BLaER1 treated with 17β-estradiol and CSF1 and Interleukin-3, amounts not matched to agents 10 nM and 100 nM (cell line): Measurements from ENCODE around the gene TFAP2E.

Source experiments
- H3K27ac ChIP-seq, 11 experiments: shearing (Covaris generic); formaldehyde crosslinking; 2 replicates each; pipeline ENCODE4 v1.8.1; 2022
- H3K27me3 ChIP-seq, 11 experiments: shearing (Covaris generic); formaldehyde crosslinking; 2 replicates each; pipeline ENCODE4 v1.8.1; 2022
- H3K36me3 ChIP-seq, 11 experiments: shearing (Covaris generic); formaldehyde crosslinking; 2 replicates each; pipeline ENCODE4 v1.8.1; 2022
- H3K4me1 ChIP-seq, 10 experiments: shearing (Covaris generic); formaldehyde crosslinking; 2 replicates each; pipeline ENCODE4 v1.8.1; 2022
- H3K4me2 ChIP-seq, 11 experiments: shearing (Covaris generic); formaldehyde crosslinking; 2 replicates each; pipeline ENCODE4 v1.8.1; 2022
- H3K4me3 ChIP-seq, 10 experiments: shearing (Covaris generic); formaldehyde crosslinking; 2 replicates each; pipeline ENCODE4 v1.8.1; 2022
- H3K9ac ChIP-seq, 11 experiments: shearing (Covaris generic); formaldehyde crosslinking; 2 replicates each; pipeline ENCODE4 v1.8.1; 2022
- H3K9me3 ChIP-seq, 11 experiments: shearing (Covaris generic); formaldehyde crosslinking; replicated peaks in 1 of 11; 2 replicates each; pipeline ENCODE4 v1.8.1; 2022
- H4K20me1 ChIP-seq, 11 experiments: shearing (Covaris generic); formaldehyde crosslinking; 2 replicates each; pipeline ENCODE4 v1.8.1; 2022
- Cebpa-rat ChIP-seq, 11 experiments: shearing (Covaris generic); IDR thresholded peaks; 2 replicates each; pipeline ENCODE4 v1.8.1; 2022

The TFAP2E gene

GRCh38 chr1:35589516-35590427 is 16.7 kb downstream of the TFAP2E start:
- no peak overlapping the region for H3K27ac ChIP-seq
- H4K20me1 ChIP-seq: peaks cover 0 to 35% (median 0%) of the 10 kb centered on the region in 11 experiments; a peak in 6 of 22 replicates
- H3K4me2 ChIP-seq: no peak overlapping the region
- no peaks in the 10 kb centered on the region for H3K27me3 ChIP-seq
- no peaks in the 10 kb centered on the region for H3K9me3 ChIP-seq
- no peak overlapping the region for H3K9ac ChIP-seq
- no peak for TF ChIP-seq Cebpa-rat (IDR thresholded peaks at IDR 0.05)
- peaks cover 11 to 18% (median 14%) of the 10 kb centered on the region in 10 experiments for H3K4me1 ChIP-seq
- H3K36me3 ChIP-seq: peaks cover 0 to 74% (median 22%) of the 10 kb centered on the region in 11 experiments; a peak in 15 of 22 replicates
- no peak overlapping the region for H3K4me3 ChIP-seq

DNA sequence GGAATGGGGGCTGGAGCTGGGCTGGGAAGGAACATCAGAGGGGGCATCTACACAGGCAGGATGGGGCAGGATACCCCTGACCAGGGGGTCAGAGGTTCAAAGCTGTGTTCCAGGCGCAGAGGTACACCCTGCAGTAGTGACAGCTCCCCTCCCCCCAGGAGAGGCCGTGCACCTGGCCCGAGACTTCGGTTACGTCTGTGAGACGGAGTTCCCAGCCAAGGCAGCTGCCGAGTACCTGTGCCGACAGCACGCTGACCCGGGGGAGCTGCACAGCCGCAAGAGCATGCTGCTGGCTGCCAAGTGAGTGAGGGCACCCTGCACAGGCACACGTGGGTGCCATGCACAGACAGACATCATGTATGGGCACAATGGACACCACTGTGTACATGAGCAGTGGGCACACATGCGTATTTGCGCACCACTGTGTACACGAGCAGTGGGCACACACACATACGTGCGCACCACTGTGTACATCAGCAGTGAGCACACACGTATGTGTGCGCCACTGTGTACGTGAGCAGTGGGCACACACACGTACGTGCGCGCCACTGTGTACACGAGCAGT is 17.4 kb downstream of the TFAP2E start:
- H3K9me3 ChIP-seq: no peaks in the 10 kb centered on the region
- peaks cover 0 to 79% (median 22%) of the 10 kb centered on the region in 11 experiments; a peak in 19 of 22 replicates for H3K36me3 ChIP-seq
- H3K4me3 ChIP-seq: no peak overlapping the region
- H3K27me3 ChIP-seq: no peaks in the 10 kb centered on the region
- no peak for TF ChIP-seq Cebpa-rat (IDR thresholded peaks at IDR 0.05)
- H3K4me1 ChIP-seq: peaks cover 11 to 18% (median 14%) of the 10 kb centered on the region in 10 experiments
- no peak overlapping the region for H3K9ac ChIP-seq
- H3K27ac ChIP-seq: no peak overlapping the region
- no peak overlapping the region for H3K4me2 ChIP-seq
- H4K20me1 ChIP-seq: peaks cover 0 to 35% (median 0%) of the 10 kb centered on the region in 11 experiments; a peak in 6 of 22 replicates

DNA sequence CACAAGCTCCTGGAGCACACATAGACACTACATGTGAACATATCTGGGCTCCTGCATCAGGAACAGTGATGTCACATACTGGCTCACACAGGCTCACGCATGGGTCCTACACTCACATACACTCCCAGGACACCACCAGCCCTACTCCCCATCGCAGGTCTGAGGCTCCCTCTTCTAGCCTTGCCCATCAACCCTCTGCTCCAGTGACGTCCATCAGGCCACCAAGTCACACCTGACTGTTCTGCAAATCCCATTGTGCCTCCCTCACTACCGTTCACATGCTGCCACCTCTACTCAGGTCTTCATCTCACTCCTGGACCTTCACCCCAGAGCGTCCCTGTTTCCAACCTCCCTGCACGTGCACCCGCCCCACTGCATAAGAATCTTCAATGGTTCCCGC is 18.1 kb downstream of the TFAP2E start:
- H3K4me2 ChIP-seq: no peak overlapping the region
- peaks cover 11 to 18% (median 14%) of the 10 kb centered on the region in 10 experiments for H3K4me1 ChIP-seq
- peaks cover 0 to 31% (median 0%) of the 10 kb centered on the region in 11 experiments; a peak in 6 of 22 replicates for H4K20me1 ChIP-seq

GRCh38 chr1:35592991-35593769 is 20.1 kb downstream of the TFAP2E start:
- Histone ChIP-seq H3K27ac (peak overlapping the region in 1 of 11 experiments; percentile 7; a peak in 1 of 22 replicates), H3K9ac (peak overlapping the region in 2 of 11 experiments; percentile 8 to 11; a peak in 2 of 22 replicates), H3K4me1 (peaks cover 11 to 18% (median 14%) of the 10 kb centered on the region in 10 experiments), H4K20me1 (peaks cover 0 to 29% (median 0%) of the 10 kb centered on the region in 11 experiments; a peak in 7 of 22 replicates), H3K27me3 (no peaks in the 10 kb centered on the region), H3K36me3 (peaks cover 5 to 84% (median 36%) of the 10 kb centered on the region in 11 experiments; a peak in 20 of 22 replicates), H3K4me2 (peak overlapping the region; percentile 17 to 53 (median 38); a peak in 21 of 22 replicates), H3K9me3 (no peaks in the 10 kb centered on the region), H3K4me3 (no peak overlapping the region)
- no peak for TF ChIP-seq Cebpa-rat (IDR thresholded peaks at IDR 0.05)

More for the DNA sequence above, 18.1 kb downstream of the TFAP2E start:
- H3K36me3 ChIP-seq: peaks cover 0 to 82% (median 26%) of the 10 kb centered on the region in 11 experiments; a peak in 19 of 22 replicates
- TF ChIP-seq Cebpa-rat (IDR thresholded peaks at IDR 0.05): no peak
- H3K4me3 ChIP-seq: no peak overlapping the region
- no peaks in the 10 kb centered on the region for H3K9me3 ChIP-seq
- H3K27ac ChIP-seq: no peak overlapping the region
- no peaks in the 10 kb centered on the region for H3K27me3 ChIP-seq
- H3K9ac ChIP-seq: no peak overlapping the region

DNA sequence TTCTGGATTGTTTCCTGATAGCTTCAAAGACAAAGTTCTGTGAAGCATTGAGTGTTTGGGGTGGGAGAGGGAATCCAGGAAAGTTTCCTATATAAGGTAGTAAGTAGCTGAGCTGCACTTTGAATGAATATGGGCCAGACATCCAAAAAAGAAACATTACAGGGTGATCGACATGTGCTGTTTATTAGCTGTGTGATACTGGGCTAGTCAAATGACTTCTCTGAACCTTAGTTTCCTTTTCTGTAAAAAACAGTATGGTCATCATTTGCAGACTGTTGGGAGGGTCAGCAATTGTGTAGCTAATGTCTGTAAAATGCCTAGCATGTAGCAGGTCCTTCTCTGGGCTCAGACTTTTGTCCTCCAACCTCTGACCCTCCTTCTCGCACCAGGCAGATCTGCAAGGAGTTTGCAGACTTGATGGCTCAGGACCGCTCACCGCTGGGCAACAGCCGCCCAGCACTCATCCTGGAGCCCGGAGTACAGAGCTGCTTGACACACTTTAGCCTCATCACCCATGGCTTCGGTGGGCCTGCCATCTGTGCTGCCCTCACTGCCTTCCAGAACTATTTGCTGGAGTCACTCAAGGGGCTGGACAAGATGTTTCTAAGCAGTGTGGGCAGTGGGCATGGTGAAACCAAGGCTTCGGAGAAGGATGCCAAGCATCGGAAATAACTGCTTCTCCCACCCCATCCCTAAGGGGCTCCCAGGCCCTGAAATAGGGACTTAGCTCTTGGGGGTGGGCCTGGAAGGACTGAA is 21.1 kb downstream of the TFAP2E start:
- no peaks in the 10 kb centered on the region for H3K9me3 ChIP-seq
- peaks cover 0 to 22% (median 0%) of the 10 kb centered on the region in 11 experiments; a peak in 6 of 22 replicates for H4K20me1 ChIP-seq
- no peak overlapping the region for H3K27ac ChIP-seq
- H3K36me3 ChIP-seq: peaks cover 9 to 83% (median 42%) of the 10 kb centered on the region in 11 experiments; a peak in 20 of 22 replicates
- no peaks in the 10 kb centered on the region for H3K27me3 ChIP-seq
- TF ChIP-seq Cebpa-rat (IDR thresholded peaks at IDR 0.05): no peak
- H3K4me2 ChIP-seq: 0 out of 22 replicates have a peak overlapping the region, but pooled peaks of 1 of the 11 experiments have one; percentile 38
- H3K4me1 ChIP-seq: peaks cover 11 to 18% (median 14%) of the 10 kb centered on the region in 10 experiments
- no peak overlapping the region for H3K4me3 ChIP-seq
- H3K9ac ChIP-seq: no peak overlapping the region

DNA sequence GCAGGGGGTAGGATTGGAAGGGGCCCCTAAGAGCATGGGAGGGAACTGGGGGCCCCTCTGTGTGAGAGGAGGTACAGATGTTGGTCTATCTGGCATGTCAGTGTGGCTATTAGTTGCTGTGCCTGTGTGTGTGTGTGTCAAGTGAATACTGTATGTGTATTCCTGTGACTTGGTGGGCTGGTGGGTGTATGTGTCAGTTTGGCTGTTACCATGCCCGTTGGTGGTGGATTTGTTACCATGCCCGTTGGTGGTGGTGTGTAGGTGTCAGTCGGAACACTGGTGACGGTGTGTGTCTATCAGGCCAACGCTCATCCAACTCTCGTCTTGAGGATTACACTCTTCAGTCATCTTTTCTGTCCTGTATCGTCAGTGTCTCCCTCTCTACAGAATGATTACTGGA is 22.6 kb downstream of the TFAP2E start:
- no peak overlapping the region for H3K9ac ChIP-seq
- no peaks in the 10 kb centered on the region for H3K27me3 ChIP-seq
- no peak overlapping the region for H3K4me2 ChIP-seq
- no peak overlapping the region for H3K27ac ChIP-seq
- no peak overlapping the region for H3K4me3 ChIP-seq
- H3K4me1 ChIP-seq: peaks cover 11 to 18% (median 14%) of the 10 kb centered on the region in 10 experiments
- peaks cover 24 to 83% (median 54%) of the 10 kb centered on the region in 11 experiments for H3K36me3 ChIP-seq
- H3K9me3 ChIP-seq: no peaks in the 10 kb centered on the region
- peaks cover 0 to 20% (median 0%) of the 10 kb centered on the region in 11 experiments; a peak in 6 of 22 replicates for H4K20me1 ChIP-seq
- no peak for TF ChIP-seq Cebpa-rat (IDR thresholded peaks at IDR 0.05)

GRCh38 chr1:35597870-35598269 is 24.8 kb downstream of the TFAP2E start:
- Histone ChIP-seq H3K9me3 (no peaks in the 10 kb centered on the region), H4K20me1 (peaks cover 0 to 13% (median 0%) of the 10 kb centered on the region in 11 experiments; a peak in 7 of 22 replicates), H3K9ac (no peak overlapping the region), H3K27ac (no peak overlapping the region), H3K4me1 (peaks cover 8 to 12% (median 10%) of the 10 kb centered on the region in 10 experiments), H3K27me3 (no peaks in the 10 kb centered on the region), H3K36me3 (peaks cover 40 to 83% (median 69%) of the 10 kb centered on the region in 11 experiments), H3K4me3 (no peak overlapping the region), H3K4me2 (no peak overlapping the region)
- TF ChIP-seq Cebpa-rat (IDR thresholded peaks at IDR 0.05): no peak

GRCh38 chr1:35598895-35599294 is 25.8 kb downstream of the TFAP2E start:
- H3K9ac ChIP-seq: no peak overlapping the region
- peaks cover 0 to 17% (median under 1%) of the 10 kb centered on the region in 11 experiments; a peak in 8 of 22 replicates for H4K20me1 ChIP-seq
- H3K27me3 ChIP-seq: no peaks in the 10 kb centered on the region
- peaks cover 0 to 1% (median 0%) of the 10 kb centered on the region in 10 experiments; a peak in 4 of 20 replicates for H3K4me1 ChIP-seq
- H3K27ac ChIP-seq: no peak overlapping the region
- H3K36me3 ChIP-seq: peaks cover 50 to 94% (median 79%) of the 10 kb centered on the region in 11 experiments
- no peaks in the 10 kb centered on the region for H3K9me3 ChIP-seq
- H3K4me3 ChIP-seq: no peak overlapping the region
- H3K4me2 ChIP-seq: no peak overlapping the region
- no peak for TF ChIP-seq Cebpa-rat (IDR thresholded peaks at IDR 0.05)
